HG02840 (cell line): ENCODE measurements around the gene PTPRK.

ENCODE experiments used
- ATAC-seq: cut with Tn5 transposase; IDR thresholded peaks from one replicate; pipeline ENCODE4 v1.9.1; 2021; ENCODE audit warnings: mild to moderate bottlenecking, moderate library complexity, moderate number of reproducible peaks; ENCODE audit not compliant: unreplicated experiment, low FRiP score

Gene PTPRK

GRCh38 chr6:128311944-128312570 lies 208.3 kb downstream of the PTPRK start:
- ATAC-seq = no peak

- no peak for ATAC-seq
Measured at GRCh38 chr6:128310451-128310850, 209.9 kb downstream of the PTPRK start.

GRCh38 chr6:128307671-128308070 lies 212.7 kb downstream of the PTPRK start:
- ATAC-seq = no peak

GRCh38 chr6:128305976-128306375 lies 214.4 kb downstream of the PTPRK start:
- ATAC-seq = no peak

- ATAC-seq = no peak
Measured at GRCh38 chr6:128305228-128305627, 215.2 kb downstream of the PTPRK start.

- ATAC-seq = no peak
Measured at GRCh38 chr6:128303870-128304269, 216.5 kb downstream of the PTPRK start.

- ATAC-seq = no peak
Measured at GRCh38 chr6:128302942-128303341, 217.5 kb downstream of the PTPRK start.

- no peak for ATAC-seq
Measured at GRCh38 chr6:128295670-128296069, 224.7 kb downstream of the PTPRK start.

- ATAC-seq = no peak
Measured at GRCh38 chr6:128290221-128290620, 230.2 kb downstream of the PTPRK start.

- no peak for ATAC-seq
Measured at GRCh38 chr6:128284128-128284527, 236.3 kb downstream of the PTPRK start.

GRCh38 chr6:128282961-128283360 lies 237.4 kb downstream of the PTPRK start:
- ATAC-seq = no peak

- no peak for ATAC-seq
Measured at GRCh38 chr6:128280960-128281359, 239.4 kb downstream of the PTPRK start.

GRCh38 chr6:128280066-128280465 lies 240.3 kb downstream of the PTPRK start:
- no peak for ATAC-seq

GRCh38 chr6:128278836-128279235 lies 241.6 kb downstream of the PTPRK start:
- ATAC-seq = no peak

- no peak for ATAC-seq
Measured at GRCh38 chr6:128277379-128277778, 243.0 kb downstream of the PTPRK start.

GRCh38 chr6:128276311-128276710 lies 244.1 kb downstream of the PTPRK start:
- ATAC-seq = no peak

GRCh38 chr6:128275681-128276080 lies 244.7 kb downstream of the PTPRK start:
- ATAC-seq = no peak

- no peak for ATAC-seq
Measured at GRCh38 chr6:128275030-128275429, 245.4 kb downstream of the PTPRK start.

GRCh38 chr6:128271527-128271926 lies 248.9 kb downstream of the PTPRK start:
- ATAC-seq = no peak

- ATAC-seq = no peak
Measured at GRCh38 chr6:128271011-128271410, 249.4 kb downstream of the PTPRK start.

- ATAC-seq = no peak
Measured at GRCh38 chr6:128266946-128267345, 253.5 kb downstream of the PTPRK start.

- ATAC-seq = no peak
Measured at GRCh38 chr6:128265706-128266105, 254.7 kb downstream of the PTPRK start.
